ES-I3 (cell line): ENCODE data around the gene DGKG.

Experiments
- H3K36me3 ChIP-seq: 2 replicates; pipeline ENCODE4 v1.6.1; 2013; ENCODE audit warnings: mild to moderate bottlenecking, low read length, control low read depth, moderate library complexity; ENCODE audit not compliant: insufficient read depth
- H3K4me1 ChIP-seq: 2 replicates; pipeline ENCODE4 v1.6.1; 2013; ENCODE audit warnings: mild to moderate bottlenecking, control low read depth, low read length; ENCODE audit not compliant: insufficient read depth
- H3K9ac ChIP-seq: 2 replicates; pipeline ENCODE4 v1.6.1; 2013; ENCODE audit warnings: low read depth, mild to moderate bottlenecking, low read length, moderate library complexity
- H3K9me3 ChIP-seq: 2 replicates; pipeline ENCODE4 v1.6.1; 2013; ENCODE audit warnings: mild to moderate bottlenecking, low read length, moderate library complexity; ENCODE audit not compliant: control insufficient read depth, insufficient read depth

The DGKG gene

DNA sequence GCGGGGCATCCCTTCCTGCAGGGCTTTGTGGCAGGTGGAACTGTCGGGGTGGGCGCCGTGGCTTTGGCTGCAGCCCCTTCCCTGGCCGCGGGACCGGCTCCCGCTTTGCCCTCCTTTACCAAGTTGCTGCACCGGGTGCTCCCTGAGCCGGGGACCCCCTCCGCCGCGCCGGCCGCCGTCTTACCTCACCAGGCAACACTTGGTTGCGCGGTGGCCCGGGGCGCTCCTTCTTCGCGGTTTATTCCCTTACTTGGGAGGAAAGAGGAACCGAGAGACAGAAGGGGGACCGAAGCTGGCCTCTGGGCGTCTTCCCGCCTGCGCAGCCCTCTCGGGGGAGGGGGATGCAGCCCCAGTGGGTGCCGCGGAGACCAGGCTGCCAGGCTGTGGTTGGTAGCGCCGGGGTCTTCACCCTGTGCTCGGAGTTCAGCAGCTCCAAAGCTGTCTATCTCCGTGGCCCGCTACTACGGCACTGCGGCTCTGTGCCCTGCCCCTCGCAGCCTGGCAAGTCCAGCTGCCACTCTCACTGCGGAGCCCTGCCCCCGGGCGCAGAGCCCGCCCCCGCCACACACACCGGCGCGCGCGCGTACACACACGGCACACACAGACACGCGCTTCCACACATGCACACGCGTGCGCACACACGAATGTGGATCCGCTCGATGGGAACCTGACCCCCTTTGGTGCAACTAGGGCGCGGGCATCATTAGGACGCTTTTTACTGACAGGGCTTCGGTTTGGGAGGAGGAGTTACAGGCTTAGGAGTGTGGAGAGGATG, at the start of gene DGKG:
TSS of gene DGKG (minus strand) at position 473 of the 775 bp plus-strand sequence. CDS start 41,775 bp downstream, outside the sequence.
- Histone ChIP-seq H3K9me3 (no peaks in the 10 kb centered on the region), H3K9ac (peak within 1 kb of the TSS; percentile 53; the same call in 1 of the 2 replicates), H3K36me3 (no peaks in the 10 kb centered on the region), H3K4me1 (no peaks in the 10 kb centered on the region)

- H3K4me1 ChIP-seq = peaks cover 14% of the 10 kb centered on the region
- H3K9ac ChIP-seq = no peak overlapping the region
- H3K9me3 ChIP-seq = no peaks in the 10 kb centered on the region
- no peaks in the 10 kb centered on the region for H3K36me3 ChIP-seq
Observed at GRCh38 chr3:186411089-186411488, 49.1 kb upstream of the DGKG start.

GRCh38 chr3:186406669-186407635, 44.9 kb upstream of the DGKG start:
- Histone ChIP-seq H3K4me1 (peaks cover 3% of the 10 kb centered on the region; the same call in 1 of the 2 replicates), H3K9ac (no peak overlapping the region), H3K36me3 (no peaks in the 10 kb centered on the region), H3K9me3 (no peaks in the 10 kb centered on the region)

GRCh38 chr3:186401556-186401955, 39.5 kb upstream of the DGKG start:
- no peaks in the 10 kb centered on the region for H3K9me3 ChIP-seq
- H3K9ac ChIP-seq = no peak overlapping the region
- no peaks in the 10 kb centered on the region for H3K4me1 ChIP-seq
- H3K36me3 ChIP-seq = no peaks in the 10 kb centered on the region

DNA sequence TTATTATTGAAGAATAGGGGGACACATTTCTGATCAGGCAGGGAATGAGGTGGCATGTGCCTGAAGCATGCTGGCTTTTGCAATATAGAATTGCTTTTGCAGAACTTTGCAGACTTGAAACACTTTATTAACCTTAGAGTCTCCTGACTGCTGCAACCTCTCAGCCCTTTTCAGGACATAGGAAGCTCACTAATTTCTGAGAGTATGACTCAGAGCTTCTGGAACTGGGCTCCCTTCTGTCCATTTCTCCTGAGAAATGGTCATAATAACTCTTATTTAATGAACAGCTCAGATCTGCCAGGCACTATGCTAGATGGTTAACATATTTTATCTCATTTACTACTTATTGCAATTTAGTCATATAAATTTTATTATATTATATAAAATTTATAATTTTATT, 38.6 kb upstream of the DGKG start:
- no peak overlapping the region for H3K9ac ChIP-seq
- no peaks in the 10 kb centered on the region for H3K4me1 ChIP-seq
- H3K36me3 ChIP-seq = no peaks in the 10 kb centered on the region
- H3K9me3 ChIP-seq = no peaks in the 10 kb centered on the region

GRCh38 chr3:186400026-186400425, 38.0 kb upstream of the DGKG start:
- Histone ChIP-seq H3K9ac (no peak overlapping the region), H3K9me3 (no peaks in the 10 kb centered on the region), H3K36me3 (no peaks in the 10 kb centered on the region), H3K4me1 (no peaks in the 10 kb centered on the region)

DNA sequence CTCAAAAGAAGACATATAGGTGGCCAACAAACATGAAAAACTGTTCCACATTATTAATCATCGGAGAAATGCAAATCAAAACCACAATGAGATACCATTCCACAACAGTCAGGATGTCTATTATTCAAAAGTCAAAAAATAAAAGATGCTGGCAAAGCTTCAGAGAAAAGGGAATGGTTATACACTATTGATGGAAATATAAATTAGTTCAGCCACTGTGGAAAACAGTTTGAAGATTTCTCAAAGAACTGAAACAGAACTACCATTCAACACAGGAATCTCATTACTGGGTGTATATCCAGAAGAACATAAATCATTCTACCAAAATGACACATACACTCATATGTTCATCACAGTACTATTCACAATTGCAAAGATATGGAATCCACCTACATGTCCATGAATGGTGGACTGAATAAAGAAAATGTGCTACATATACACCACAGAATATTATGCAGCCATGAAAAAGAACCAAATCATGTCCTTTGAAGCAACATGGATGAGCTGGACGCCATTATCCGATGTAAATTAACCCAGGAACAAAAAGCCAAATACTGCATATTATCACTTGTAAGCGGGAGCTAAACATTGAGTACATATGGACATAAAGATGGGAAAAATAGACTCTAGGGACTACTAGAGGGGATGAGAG, 32.7 kb upstream of the DGKG start:
- H3K36me3 ChIP-seq = no peaks in the 10 kb centered on the region
- no peak overlapping the region for H3K9ac ChIP-seq
- no peaks in the 10 kb centered on the region for H3K4me1 ChIP-seq
- H3K9me3 ChIP-seq = no peaks in the 10 kb centered on the region

DNA sequence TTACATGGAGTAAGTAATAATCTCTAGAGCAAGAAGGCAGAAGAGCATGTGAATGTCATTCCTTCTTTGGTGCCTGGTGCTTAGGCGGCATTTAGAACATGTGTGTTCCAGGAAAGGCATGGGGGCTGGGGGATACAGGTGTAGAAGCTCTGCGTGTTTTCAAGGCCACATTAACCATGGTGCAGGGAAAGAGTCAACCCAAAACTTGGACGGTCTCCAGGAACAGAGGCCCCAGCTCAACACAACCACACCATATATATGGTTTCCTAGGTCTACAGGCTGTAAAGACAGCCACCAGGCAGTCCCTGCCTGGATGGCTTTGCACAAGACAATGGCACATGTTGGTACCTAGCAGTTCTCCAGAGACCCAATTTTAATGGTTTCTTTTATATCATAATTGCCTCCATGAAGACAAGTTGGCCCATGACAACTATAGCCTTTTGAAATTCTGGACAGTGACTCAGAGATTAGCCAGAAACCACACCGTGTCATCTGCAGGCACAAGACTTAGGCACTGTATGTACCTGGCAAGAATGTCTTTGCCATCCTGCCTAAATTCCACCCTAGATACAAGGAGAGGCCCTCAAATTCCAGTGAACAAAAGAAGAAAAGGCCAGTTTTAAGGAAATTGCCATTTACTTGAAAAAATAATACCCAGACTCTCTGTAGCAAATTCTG, 25.0 kb upstream of the DGKG start:
- 0 out of 2 replicates have a peak, but pooled peaks cover 7% of the 10 kb centered on the region for H3K4me1 ChIP-seq
- H3K9me3 ChIP-seq = no peaks in the 10 kb centered on the region
- H3K9ac ChIP-seq = no peak overlapping the region
- no peaks in the 10 kb centered on the region for H3K36me3 ChIP-seq

DNA sequence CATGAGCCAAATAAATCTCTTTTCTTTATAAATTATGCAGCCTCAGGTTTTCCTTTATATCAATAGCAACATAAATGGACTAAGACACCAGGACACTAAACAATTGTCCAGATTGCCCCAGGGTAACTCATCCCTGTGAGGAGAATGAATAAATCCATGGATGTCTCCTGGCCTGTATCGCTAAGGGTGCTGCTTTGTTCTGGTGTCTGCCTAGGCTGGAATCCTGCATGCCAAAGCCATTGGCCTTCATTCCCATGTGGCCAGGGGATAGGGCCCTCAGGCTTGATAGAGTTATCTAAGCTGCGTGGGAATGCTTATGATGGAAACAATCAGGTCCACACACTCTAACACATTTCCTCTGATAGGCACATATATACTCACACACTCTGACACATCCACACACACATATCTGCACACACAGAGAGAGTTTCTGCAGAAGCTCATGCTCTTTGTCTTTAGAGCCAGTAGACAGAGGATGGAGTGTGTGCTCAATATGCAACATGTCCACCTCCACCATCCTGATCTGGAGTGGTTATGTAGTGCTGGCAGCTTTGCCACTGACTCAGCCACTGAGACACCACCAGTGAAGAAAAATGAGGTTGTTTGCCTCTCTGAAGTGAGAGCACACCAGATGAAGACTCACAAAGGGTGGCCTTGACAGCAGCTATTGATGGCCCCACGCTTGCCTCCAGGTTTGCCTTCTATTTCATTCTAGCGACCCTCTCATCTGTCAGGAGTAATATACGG, 24.0 kb upstream of the DGKG start:
- Histone ChIP-seq H3K4me1 (0 out of 2 replicates have a peak, but pooled peaks cover 7% of the 10 kb centered on the region), H3K9ac (no peak overlapping the region), H3K9me3 (no peaks in the 10 kb centered on the region), H3K36me3 (no peaks in the 10 kb centered on the region)

DNA sequence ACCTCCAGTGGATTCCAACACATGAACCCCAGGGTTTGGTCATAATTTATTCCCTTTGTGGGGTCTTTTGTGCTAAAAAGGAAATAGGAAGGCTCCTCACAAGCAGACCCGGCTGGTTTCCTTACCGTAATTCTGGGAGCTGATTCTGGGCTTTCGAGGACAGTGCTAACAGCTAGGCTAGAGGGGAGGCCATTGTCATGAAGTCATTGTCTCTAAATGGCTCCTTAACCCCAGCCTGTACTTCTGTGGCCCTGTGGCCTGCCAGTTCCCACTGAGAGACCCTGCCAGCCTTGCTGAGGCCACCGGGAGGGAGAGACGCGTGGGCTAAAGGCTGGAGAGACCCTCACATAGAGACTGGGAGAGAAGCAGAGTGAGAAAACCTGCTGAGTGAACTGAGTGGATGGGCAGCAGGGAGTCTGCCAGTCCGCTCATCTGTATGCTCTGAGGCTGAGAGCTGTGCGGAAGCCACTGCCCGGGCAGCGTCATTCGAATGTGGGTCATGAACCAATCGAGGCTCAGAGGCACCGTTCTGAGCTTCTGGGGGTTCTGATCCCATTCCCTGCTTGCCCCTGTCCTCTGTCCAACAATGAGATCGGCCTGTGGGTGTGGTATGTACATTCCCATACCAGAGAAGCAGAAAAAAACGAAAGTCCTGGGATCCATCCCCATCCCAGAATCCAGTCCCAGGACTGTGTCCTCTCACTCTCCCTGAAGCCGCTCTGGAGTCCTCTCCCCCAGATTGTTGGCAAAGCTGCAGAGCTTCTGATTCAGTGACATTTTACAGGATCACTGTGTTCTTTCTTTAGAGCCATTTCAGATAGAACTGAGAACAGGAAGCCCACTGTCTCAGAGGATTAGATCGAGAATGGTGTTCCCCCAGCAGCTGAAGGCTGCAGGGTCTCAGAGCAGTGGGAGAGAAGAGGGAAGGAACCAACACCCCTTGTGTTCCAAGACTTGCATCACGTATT, 21.3 kb upstream of the DGKG start:
- Histone ChIP-seq H3K9ac (no peak overlapping the region), H3K9me3 (no peaks in the 10 kb centered on the region), H3K36me3 (no peaks in the 10 kb centered on the region), H3K4me1 (0 out of 2 replicates have a peak, but pooled peaks cover 7% of the 10 kb centered on the region)

DNA sequence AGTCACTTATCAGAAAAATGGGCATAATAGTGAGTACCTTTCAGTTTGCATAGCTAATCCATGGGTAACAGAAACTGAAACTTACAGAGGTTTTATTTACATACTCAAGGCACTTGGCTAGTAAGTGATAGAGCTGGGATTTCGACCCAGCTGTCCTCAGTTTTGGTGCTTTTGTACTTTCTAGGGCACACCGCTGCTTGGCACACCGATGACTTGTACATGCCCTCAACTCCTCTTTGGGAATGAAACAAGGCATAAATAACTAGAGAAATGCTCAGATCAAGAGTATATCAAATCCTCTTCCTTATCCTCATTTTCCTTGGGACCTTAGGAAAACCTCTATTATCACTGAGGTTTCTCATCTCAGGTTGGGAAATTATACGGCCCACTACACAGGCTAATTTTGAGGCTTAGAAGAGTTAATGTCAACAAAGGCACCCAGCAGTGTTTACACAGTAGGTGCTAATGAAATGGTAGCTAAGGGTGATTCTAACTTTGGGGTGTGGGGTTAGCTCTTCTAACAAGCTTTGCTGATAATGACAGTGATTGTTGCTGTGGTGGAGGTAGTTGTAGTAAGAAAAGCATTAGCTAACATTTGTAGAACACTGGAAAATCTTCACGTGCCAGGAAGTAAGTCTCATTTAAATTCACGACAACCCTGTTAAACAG, 20.3 kb upstream of the DGKG start:
- H3K36me3 ChIP-seq = no peaks in the 10 kb centered on the region
- H3K9ac ChIP-seq = no peak overlapping the region
- 0 out of 2 replicates have a peak, but pooled peaks cover 7% of the 10 kb centered on the region for H3K4me1 ChIP-seq
- H3K9me3 ChIP-seq = no peaks in the 10 kb centered on the region
